Measurements from ENCODE around the gene FGFR2. TPM values are rescaled to one million over a fixed set of nuclear protein-coding genes. Genes with fewer than 3 reads are reported as not detected.

The FGFR2 gene
- total RNA-seq, 1 experiment from 2014 or later = 135 TPM

DNA sequence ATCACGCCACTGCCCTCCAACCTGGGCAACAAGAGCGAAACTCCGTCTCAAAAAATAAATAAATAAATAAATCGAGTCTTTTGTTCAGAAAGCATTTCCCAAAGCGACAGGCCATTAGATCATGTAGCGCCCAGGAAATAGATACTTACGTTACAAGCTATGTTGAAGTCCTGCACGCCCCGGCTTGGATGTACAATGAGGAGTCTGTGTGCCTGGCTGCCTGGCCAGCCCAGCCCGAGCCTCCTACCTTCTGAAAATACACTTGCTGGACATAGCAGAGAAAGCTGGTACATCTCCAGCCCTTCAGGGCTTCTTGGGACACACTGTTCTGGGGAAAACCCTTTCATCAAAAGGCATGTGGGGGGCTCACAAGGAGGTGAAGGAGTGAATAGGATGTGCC is 22.1 kb downstream of the FGFR2 start:
- no peak for DNase-seq
- H3K56ac ChIP-seq (ENCODE audit: insufficient read length, low read depth, low read length) = no peak overlapping the region
- peaks cover 15% of the 10 kb centered on the region for H3K79me1 ChIP-seq (ENCODE audit: insufficient read depth, low read depth, low read length, poor library complexity, severe bottlenecking)
- H3K27me3 ChIP-seq (ENCODE audit: insufficient read depth, low read length) = no peaks in the 10 kb centered on the region
- no peak overlapping the region for H2AK5ac ChIP-seq (ENCODE audit: insufficient read length, low read length)
- Mint-ChIP-seq H3K27ac (no peak overlapping the region), H3K4me1 (peaks cover 75 to 80% of the 10 kb centered on the region in 2 experiments), H3K4me3 (no peak overlapping the region), H3K36me3 (ENCODE audit: insufficient read depth in 1 of 3, low read depth in 3 of 3) (peaks cover 12 to 51% (median 37%) of the 10 kb centered on the region in 3 experiments; a peak in 6 of 7 replicates), H3K9me3 (no peaks in the 10 kb centered on the region), H3K27me3 (ENCODE audit: low read depth) (no peaks in the 10 kb centered on the region; the same call in 1 of the 2 replicates)
- no peak overlapping the region for H3K4ac ChIP-seq (ENCODE audit: low read depth, low read length)
- TF ChIP-seq, protein P1, sequence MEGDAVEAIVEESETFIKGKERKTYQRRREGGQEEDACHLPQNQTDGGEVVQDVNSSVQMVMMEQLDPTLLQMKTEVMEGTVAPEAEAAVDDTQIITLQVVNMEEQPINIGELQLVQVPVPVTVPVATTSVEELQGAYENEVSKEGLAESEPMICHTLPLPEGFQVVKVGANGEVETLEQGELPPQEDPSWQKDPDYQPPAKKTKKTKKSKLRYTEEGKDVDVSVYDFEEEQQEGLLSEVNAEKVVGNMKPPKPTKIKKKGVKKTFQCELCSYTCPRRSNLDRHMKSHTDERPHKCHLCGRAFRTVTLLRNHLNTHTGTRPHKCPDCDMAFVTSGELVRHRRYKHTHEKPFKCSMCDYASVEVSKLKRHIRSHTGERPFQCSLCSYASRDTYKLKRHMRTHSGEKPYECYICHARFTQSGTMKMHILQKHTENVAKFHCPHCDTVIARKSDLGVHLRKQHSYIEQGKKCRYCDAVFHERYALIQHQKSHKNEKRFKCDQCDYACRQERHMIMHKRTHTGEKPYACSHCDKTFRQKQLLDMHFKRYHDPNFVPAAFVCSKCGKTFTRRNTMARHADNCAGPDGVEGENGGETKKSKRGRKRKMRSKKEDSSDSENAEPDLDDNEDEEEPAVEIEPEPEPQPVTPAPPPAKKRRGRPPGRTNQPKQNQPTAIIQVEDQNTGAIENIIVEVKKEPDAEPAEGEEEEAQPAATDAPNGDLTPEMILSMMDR (conservative IDR thresholded peaks at IDR 0.05) = no peak
- H4K5ac ChIP-seq (ENCODE audit: insufficient read length, low read depth, low read length) = no peak overlapping the region
- H3K4me2 ChIP-seq (ENCODE audit: insufficient read depth, insufficient read length, low read length) = no peak overlapping the region
- H2BK15ac ChIP-seq (ENCODE audit: low read depth, low read length) = no peak overlapping the region
- H3T11ph ChIP-seq (ENCODE audit: low read length) = no peak overlapping the region
- H3K27ac ChIP-seq (ENCODE audit: insufficient read length, low read depth, low read length) = no peak overlapping the region
- peaks cover 50% of the 10 kb centered on the region; the same call in 1 of the 2 replicates for H3K79me2 ChIP-seq (ENCODE audit: insufficient read depth, low read length)
- H3K23ac ChIP-seq (ENCODE audit: insufficient read length, low read depth, low read length) = no peak overlapping the region
- no peak overlapping the region for H3K9ac ChIP-seq (ENCODE audit: extremely low read depth, insufficient read length, low read length)
- no peak overlapping the region for H3K18ac ChIP-seq (ENCODE audit: insufficient read length, low read depth, low read length)
- no peak overlapping the region for H2AFZ ChIP-seq (ENCODE audit: low read length)
- H2BK120ac ChIP-seq (ENCODE audit: low read depth, low read length, poor library complexity, severe bottlenecking) = no peak overlapping the region
- H3K23me2 ChIP-seq (ENCODE audit: insufficient read length, low read depth, low read length, poor library complexity, severe bottlenecking) = no peaks in the 10 kb centered on the region
- no peak overlapping the region for H2BK12ac ChIP-seq (ENCODE audit: insufficient read length, low read depth, low read length)
- peaks cover 19% of the 10 kb centered on the region for H3K4me1 ChIP-seq (ENCODE audit: insufficient read depth, low read length)
- no peak overlapping the region for H2BK20ac ChIP-seq (ENCODE audit: low read depth, low read length, poor library complexity, severe bottlenecking)
- WGBS (ENCODE audit: extremely low coverage, insufficient read length, low lambda C conversion rate) = no CpG with 5 or more reads among the region's 10 CpGs
- H2BK5ac ChIP-seq (ENCODE audit: insufficient read length, low read length) = no peak overlapping the region
- H4K20me1 ChIP-seq (ENCODE audit: control insufficient read depth, insufficient read depth, insufficient read length) = peaks cover 3% of the 10 kb centered on the region
- no peak overlapping the region for H4K91ac ChIP-seq (ENCODE audit: insufficient read length, low read depth, low read length)
- H3K14ac ChIP-seq (ENCODE audit: insufficient read depth, low read length) = no peak overlapping the region
- no peak overlapping the region for H4K8ac ChIP-seq (replicated peaks; ENCODE audit: insufficient read length, low read depth, low read length)
- no peaks in the 10 kb centered on the region for H3K9me3 ChIP-seq (ENCODE audit: control insufficient read depth, low read depth, low read length)

Measured in H9 (cell line).